ENCODE results near the gene ZNF608. TPM values are rescaled to one million over a fixed set of nuclear protein-coding genes. Genes with fewer than 3 reads are reported as not detected.
A peak's percentile ranks its signal among the peaks of the same experiment; 100 is the strongest.

ZNF608 gene
- total RNA-seq, 1 donor from 2014 or later: 22.0 TPM

DNA sequence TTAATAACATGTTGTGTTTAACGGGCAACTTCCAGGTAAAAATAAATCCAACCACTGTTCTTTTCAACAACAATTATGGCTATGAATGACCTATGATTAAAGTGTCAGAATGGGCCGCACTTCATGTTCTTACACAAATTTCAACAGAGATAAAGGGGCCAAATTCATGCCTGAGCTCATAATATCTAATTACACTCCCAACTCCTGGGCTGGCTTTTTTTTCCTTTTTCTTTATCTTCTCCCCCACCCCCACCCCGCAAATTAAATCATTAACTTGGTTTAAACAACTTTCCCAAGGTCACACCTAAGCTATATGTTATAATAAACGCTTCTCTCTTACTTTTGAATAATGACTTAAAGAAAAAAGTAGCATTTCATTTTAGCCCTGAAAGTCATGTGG, 25.8 kb downstream of the ZNF608 start:
- no peaks in the 10 kb centered on the region for H3K27me3 Mint-ChIP-seq
- POLR2A ChIA-PET: interaction anchor here (0.7 to 6.6 kb wide), 4 partner anchors 15 to 27 kb away, joined by 3 to 77 read pairs (median 5); no protein-coding TSS in a partner anchor
- H3K4me3 Mint-ChIP-seq: no peak overlapping the region
- no peaks in the 10 kb centered on the region for H3K9me3 Mint-ChIP-seq
- TF ChIP-seq, protein P1, sequence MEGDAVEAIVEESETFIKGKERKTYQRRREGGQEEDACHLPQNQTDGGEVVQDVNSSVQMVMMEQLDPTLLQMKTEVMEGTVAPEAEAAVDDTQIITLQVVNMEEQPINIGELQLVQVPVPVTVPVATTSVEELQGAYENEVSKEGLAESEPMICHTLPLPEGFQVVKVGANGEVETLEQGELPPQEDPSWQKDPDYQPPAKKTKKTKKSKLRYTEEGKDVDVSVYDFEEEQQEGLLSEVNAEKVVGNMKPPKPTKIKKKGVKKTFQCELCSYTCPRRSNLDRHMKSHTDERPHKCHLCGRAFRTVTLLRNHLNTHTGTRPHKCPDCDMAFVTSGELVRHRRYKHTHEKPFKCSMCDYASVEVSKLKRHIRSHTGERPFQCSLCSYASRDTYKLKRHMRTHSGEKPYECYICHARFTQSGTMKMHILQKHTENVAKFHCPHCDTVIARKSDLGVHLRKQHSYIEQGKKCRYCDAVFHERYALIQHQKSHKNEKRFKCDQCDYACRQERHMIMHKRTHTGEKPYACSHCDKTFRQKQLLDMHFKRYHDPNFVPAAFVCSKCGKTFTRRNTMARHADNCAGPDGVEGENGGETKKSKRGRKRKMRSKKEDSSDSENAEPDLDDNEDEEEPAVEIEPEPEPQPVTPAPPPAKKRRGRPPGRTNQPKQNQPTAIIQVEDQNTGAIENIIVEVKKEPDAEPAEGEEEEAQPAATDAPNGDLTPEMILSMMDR (IDR thresholded peaks at IDR 0.05): no peak
- intact Hi-C loops (cut with micrococcal nuclease): loop anchor here (2.0 kb wide), 1 partner anchor 16 kb away; no protein-coding TSS in a partner anchor
- H3K36me3 Mint-ChIP-seq (ENCODE audit: low read depth): no peaks in the 10 kb centered on the region
- ATAC-seq (ENCODE audit: low read depth): no peak
- peaks cover 61% of the 10 kb centered on the region for H3K4me1 Mint-ChIP-seq
- H3K27ac Mint-ChIP-seq: no peak overlapping the region
- DNase-seq: no peak
- CTCF ChIA-PET: no interaction called here

DNA sequence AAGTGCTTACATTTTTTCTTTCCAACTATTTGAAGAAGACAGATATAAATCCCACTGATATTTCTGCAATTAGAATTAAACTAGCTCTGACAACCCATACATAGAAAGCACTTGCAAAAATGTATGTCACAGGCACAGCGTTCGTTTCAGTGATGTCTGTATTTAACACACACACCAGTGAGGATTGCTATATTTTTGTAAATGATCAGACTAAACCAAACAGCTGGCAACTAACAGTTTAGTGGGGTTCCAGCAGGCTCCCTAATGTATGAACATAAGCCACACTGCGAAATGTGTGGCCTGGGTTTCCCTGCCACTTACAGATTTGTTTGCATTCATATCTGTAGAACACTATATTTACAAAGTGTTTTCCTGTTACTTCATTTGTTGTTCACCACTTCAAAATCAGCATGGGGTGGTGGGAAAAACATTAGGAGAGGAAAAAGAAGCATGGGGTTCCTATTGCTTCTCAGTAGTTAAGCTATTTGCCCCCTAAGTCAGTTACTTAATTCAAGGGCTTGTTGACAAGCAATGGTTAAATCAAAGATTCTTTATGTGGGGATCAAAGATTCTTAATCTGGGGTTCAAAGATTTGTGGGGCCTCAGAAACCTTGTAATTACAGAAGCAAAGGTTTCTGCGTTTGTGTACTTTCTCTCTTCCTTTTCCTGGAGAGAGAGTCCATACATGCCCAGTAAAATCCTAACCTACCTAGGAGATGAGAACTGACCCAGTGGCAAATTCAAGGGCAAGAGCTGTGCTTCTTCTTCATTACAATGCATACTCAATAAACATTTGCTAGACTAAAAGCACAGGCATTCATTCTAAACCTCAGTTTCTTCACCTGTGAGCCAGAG, 27.1 kb downstream of the ZNF608 start:
- ChIA-PET CTCF (no interaction called here), POLR2A (interaction anchor here (1.0 to 6.6 kb wide), 4 partner anchors 14 to 68 kb away, joined by 3 to 77 read pairs (median 24); partner anchors contain the start of gene ZNF608)
- H3K4me3 Mint-ChIP-seq: no peak overlapping the region
- H3K36me3 Mint-ChIP-seq (ENCODE audit: low read depth): no peaks in the 10 kb centered on the region
- DNase-seq (no peak), ATAC-seq (ENCODE audit: low read depth) (no peak)
- H3K27ac Mint-ChIP-seq: no peak overlapping the region
- TF ChIP-seq, protein P1 (IDR thresholded peaks at IDR 0.05): no peak
- peaks cover 55% of the 10 kb centered on the region for H3K4me1 Mint-ChIP-seq
- H3K9me3 Mint-ChIP-seq: no peaks in the 10 kb centered on the region
- intact Hi-C loops (cut with micrococcal nuclease): loop anchor here (2.0 kb wide), 1 partner anchor 13 kb away; no protein-coding TSS in a partner anchor
- H3K27me3 Mint-ChIP-seq: no peaks in the 10 kb centered on the region

DNA sequence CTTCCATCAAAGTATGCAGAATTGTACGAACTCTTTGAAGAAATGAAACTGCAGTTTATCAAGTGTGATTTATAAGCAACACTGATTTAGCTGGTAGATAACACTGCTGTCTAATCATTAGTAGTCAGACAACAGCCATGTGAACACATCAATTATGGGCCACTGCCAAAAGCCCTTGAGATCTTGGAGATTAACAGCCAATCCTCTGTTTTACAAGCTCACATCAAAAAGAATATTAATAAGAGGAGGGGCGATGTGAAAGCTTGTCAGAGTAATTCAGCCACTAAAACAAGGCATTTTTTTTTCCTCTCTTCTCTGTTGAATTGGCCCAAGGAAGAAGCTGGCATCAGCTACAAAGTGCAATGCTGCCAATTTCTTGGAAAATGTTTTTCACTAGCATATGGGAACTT, 28.1 kb downstream of the ZNF608 start:
- CTCF ChIA-PET: no interaction called here
- H3K9me3 Mint-ChIP-seq: no peaks in the 10 kb centered on the region
- H3K36me3 Mint-ChIP-seq (ENCODE audit: low read depth): no peaks in the 10 kb centered on the region
- no peak for DNase-seq
- H3K4me1 Mint-ChIP-seq: peaks cover 60% of the 10 kb centered on the region
- no peak for ATAC-seq (ENCODE audit: low read depth)
- POLR2A ChIA-PET: interaction anchor here (0.6 to 6.6 kb wide), 5 partner anchors 11 to 301 kb away, joined by 3 to 77 read pairs (median 5); partner anchors contain the start of gene ZNF608
- peak overlapping the region; percentile 37 for H3K4me3 Mint-ChIP-seq
- intact Hi-C loops (cut with micrococcal nuclease): loop anchor here (2.0 kb wide), 1 partner anchor 14 kb away; no protein-coding TSS in a partner anchor
- TF ChIP-seq, protein P1 (IDR thresholded peaks at IDR 0.05): no peak
- no peaks in the 10 kb centered on the region for H3K27me3 Mint-ChIP-seq
- peak overlapping the region; percentile 65 for H3K27ac Mint-ChIP-seq

DNA sequence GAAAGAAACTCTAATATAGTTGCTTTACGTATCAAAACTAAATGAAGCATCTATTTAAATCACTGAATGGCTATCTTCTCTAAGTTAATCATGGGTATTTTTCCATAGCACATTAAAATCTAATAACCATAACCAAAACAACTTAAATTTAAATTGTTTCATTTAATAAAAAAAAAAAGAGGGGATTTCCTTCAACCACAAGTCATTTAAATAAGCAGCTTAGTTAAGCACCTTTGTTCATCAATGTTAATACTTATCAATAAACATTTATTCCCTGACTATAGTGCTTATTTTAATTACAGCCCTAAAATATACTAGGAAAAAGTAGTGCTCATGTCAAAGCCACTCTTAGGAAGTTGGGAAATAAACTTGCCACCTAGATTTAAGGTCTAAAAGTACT, 30.3 kb downstream of the ZNF608 start:
- no peak for DNase-seq
- no peak overlapping the region for H3K4me3 Mint-ChIP-seq
- ChIA-PET POLR2A (interaction anchor here (0.6 to 6.6 kb wide), 10 partner anchors 11 to 534 kb away, joined by 3 to 77 read pairs (median 8); partner anchors contain the start of gene ZNF608), CTCF (interaction anchor here (1.1 to 1.2 kb wide), 2 partner anchors 9 to 67 kb away, joined by 3 to 6 read pairs; no protein-coding TSS in a partner anchor)
- H3K27me3 Mint-ChIP-seq: no peaks in the 10 kb centered on the region
- peak overlapping the region; percentile 68 for H3K27ac Mint-ChIP-seq
- TF ChIP-seq, protein P1 (IDR thresholded peaks at IDR 0.05): no peak
- H3K9me3 Mint-ChIP-seq: peaks cover 6% of the 10 kb centered on the region
- no peak for ATAC-seq (ENCODE audit: low read depth)
- intact Hi-C loops (cut with micrococcal nuclease): loop anchor here (1.0 kb wide), 1 partner anchor 11 kb away; no protein-coding TSS in a partner anchor
- H3K4me1 Mint-ChIP-seq: peaks cover 74% of the 10 kb centered on the region
- H3K36me3 Mint-ChIP-seq (ENCODE audit: low read depth): no peaks in the 10 kb centered on the region

DNA sequence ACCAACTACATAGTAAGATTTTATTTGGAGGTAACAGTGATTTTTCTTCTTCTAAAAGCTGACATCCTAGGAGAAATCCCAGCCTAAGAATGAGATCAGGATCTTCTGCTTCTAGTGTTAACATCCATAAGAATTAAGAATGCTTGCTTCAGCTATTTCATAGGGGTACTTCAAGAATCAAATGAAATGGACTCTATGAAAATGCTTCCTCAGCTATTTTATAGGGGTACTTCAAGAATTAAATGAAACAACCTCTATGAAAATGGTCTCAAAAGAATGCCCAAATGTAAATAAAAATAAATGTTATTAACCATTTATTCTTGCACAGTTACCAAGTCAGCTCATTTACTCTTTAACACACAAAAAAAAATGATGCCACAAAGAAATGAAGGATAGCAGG, 31.5 kb downstream of the ZNF608 start:
- DNase-seq (no peak), ATAC-seq (ENCODE audit: low read depth) (no peak)
- peaks cover 6% of the 10 kb centered on the region for H3K9me3 Mint-ChIP-seq
- H3K4me3 Mint-ChIP-seq: no peak overlapping the region
- no peaks in the 10 kb centered on the region for H3K27me3 Mint-ChIP-seq
- CTCF ChIA-PET: no interaction called here
- peaks cover 74% of the 10 kb centered on the region for H3K4me1 Mint-ChIP-seq
- TF ChIP-seq, protein P1 (IDR thresholded peaks at IDR 0.05): no peak
- intact Hi-C loops (cut with micrococcal nuclease): no loop called here
- H3K36me3 Mint-ChIP-seq (ENCODE audit: low read depth): no peaks in the 10 kb centered on the region
- H3K27ac Mint-ChIP-seq: no peak overlapping the region
- POLR2A ChIA-PET: interaction anchor here (1.8 to 6.6 kb wide), 3 partner anchors 10 to 33 kb away, joined by 14 to 77 read pairs (median 40); partner anchors contain the start of gene ZNF608
